Stimulated activated CD4-positive, alpha-beta T cell treated with anti-CD3 and anti-CD28 coated beads, TNF-alpha, amount 100 ng/mL, for 1 hour (primary cell): ENCODE data around the gene ZNF280C.

ENCODE experiments used
- DNase-seq, 3 donors: peaks; one replicate each; pipeline ENCODE4 v3.0.0-alpha.2; 2020; ENCODE audit warnings: low read depth in 3 of 3, low spot score in 1 of 3

The ZNF280C gene

DNA sequence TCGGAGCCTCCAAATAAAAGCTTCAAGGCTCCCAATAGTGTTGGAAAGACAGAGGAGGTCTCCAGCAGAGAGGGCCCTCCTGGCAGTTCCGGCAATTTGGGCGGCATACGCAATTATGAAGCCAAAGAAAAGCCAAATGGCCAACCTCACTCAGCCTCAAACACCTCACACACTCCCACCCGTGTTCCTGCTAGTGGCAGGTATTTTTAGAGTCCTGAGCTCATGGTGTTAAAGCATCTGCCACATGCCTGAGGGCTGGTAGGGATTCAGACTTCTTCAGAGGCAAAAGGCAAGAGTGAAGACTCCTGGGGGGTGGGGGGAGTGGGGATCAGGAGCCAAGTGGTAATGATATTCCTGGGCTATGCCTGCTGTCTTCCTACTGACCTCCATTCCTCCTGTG lies 89.5 kb downstream of the ZNF280C start:
- DNase-seq, result no peak

DNA sequence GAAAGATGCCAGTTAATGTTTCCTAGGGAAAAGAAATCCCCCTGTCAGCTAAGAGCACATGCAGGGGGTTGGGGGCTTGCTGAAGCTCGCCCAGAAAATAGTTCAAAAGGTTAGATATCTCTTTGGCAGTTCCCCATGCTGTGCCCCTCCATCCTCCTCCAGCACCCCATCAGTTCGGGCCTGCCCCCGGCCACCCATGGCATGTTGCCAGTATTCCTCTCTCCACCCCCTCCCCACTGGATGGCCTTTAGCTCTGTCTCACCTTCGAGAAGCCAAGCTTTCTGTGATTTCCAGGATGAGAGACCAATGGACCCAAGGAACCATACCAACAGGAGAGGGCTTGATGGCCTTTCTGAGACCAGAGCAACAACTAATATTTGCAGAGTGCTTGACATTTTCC lies 91.8 kb downstream of the ZNF280C start:
- DNase-seq, result no peak

DNA sequence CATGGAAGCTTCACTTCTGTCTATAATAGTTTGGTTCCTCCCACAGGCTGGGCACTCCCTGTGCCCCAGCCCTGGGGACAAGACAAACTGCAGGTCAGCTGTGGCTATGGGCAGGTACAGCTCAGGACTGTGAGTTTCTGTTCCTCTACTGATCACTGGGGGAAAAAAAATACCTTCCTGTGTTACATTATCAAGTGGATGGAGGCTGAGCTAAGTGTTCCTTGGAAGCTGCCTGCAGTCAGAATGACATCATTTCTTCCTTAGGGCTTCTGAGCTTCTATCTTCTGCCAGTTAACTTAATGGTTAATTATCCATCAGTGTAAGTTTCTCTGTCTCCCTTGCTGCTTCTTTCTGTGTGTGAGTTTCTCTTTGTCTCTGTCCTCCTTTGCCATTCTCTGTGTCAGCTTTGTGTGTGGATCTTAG lies 92.3 kb downstream of the ZNF280C start:
- no peak for DNase-seq

DNA sequence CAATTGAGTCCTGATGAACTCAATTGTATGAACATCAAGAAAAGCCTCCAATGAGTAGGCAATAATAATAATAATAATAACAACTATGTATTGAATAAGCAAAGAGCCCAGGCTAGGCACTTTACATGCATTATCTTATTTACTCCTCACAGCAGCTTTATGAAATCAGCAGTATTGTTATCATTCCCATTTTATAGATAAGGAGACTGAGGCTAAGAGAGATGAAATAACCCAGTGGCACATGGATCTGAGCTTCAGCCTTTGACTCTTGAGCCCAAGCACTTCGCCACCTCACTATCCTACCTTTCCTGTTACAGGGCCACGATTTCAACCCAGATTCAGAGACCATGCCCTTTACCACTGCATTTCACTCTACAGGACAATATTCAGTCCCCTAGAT lies 93.8 kb downstream of the ZNF280C start:
- no peak for DNase-seq

DNA sequence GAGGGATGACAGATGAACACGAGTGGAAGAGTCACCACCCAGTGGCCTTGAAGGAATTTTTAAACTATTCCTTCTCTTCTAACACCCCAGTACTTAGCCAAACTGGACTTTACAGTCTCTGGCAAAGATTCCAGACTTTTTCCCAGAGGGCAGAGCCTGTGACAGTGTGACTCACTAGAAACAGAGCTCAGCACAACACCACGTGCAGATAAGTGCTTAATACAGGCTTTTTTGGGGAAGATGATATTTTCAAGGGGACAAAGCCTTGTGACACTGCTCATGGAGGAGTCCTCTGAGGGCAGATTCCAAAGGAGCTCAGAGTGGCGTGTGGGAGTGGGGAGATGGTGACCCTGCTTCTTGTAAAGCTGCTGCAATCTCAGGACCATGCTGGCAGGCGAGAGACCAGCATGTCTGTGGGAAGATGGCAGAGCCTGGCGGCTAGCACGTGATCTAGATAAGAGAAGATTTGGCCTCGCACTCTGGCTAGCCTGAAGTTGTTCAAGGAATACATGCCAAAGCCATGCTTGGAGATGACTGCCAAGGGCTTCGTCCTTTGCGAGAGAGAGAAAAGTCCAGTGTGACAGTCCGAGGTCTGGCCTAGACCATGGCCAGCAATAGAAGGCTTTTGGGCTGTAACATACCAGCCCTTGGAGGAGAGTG lies 94.5 kb downstream of the ZNF280C start:
- no peak for DNase-seq

DNA sequence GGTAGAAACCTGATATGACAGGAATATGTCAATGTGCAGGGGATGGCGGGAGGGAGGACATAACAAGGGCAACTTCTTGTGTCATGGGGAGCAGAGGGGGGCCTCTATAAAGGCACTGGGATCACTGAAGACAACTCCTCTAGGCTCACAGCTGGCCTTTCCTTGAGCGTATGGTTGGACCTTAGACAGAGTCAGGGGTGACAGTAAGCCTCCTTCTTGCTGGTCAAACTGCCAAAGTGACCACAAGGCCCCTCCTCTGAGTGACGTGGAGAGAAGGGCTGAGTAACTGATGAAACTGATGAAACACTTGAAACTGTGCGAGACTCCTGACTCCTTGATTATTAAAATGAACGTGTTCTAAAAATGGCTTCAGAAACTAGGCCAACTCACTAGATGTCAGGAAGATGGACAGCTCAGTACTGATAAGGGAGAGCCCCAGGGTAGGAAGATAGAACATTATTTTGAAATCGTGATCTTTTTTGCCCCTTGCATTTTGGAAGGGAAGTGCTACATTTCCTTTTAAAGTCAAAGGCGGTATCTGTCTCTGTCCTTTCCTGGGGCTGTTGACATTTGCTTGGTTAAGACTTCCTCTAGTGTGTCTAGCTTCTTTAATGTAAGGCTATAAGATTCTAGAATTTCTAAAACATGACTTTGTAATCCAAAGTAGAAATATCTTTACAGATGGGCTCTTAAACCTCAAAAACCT lies 95.4 kb downstream of the ZNF280C start:
- no peak for DNase-seq

DNA sequence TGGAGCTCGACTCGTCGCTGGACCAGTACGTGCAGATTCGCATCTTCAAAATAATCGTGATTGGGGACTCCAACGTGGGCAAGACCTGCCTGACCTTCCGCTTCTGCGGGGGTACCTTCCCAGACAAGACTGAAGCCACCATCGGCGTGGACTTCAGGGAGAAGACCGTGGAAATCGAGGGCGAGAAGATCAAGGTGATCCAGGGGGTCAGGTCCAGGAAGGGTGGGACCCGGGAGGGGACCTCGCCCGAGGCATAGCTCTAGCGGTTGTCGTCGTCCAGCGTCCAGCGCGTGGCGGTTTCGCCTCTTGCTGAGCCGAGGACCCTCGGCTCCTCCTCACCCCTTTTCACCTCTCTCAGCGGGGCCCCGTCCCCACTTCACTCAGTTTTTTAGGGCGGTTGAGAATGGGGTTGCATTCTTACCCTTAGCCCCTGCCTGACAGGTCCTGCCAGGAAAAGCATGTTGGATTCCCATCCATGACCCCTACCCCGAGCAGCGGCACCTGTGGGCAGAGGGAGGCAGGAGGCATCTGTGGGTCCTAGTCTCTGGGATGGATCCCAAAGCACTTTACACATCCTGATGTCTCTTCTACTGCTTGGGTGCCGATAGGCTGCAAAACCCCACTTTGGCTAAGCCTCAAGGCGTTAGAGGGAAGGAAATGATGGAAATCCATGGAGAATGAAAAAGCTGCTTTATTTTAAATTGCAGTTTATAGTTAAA lies 96.4 kb downstream of the ZNF280C start:
- no peak for DNase-seq

DNA sequence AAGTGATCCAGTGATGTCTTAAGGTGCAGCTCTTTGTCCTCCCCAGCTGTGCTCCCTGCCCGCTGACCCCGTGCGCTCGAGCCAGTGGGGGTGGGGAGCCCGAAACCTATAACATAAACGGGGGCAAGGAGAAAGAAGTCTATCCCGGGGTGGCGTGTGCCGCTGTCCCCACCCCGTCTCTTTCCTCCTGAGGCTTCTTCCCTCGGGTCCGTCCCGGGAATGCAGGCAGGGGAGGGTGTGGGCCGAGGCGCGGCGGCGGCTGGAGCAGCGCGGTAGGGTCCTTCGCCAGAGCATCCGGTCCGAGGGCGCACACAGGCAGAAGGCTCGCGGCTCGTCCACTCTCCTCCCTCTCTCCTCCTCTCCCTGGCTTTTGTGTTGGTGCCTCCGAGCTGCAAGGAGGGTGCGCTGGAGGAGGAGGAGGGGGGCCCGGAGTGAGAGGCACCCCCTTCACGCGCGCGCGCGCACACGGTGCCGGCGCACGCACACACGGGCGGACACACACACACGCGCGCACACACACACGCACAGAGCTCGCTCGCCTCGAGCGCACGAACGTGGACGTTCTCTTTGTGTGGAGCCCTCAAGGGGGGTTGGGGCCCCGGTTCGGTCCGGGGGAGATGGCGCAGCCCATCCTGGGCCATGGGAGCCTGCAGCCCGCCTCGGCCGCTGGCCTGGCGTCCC lies 97.1 kb downstream of the ZNF280C start, which contains the start of gene RAB33A:
RAB33A (plus strand) TSS at position 517 of the 681 bp plus-strand sequence; CDS start at position 618, 101 bp downstream.
- no peak for DNase-seq

DNA sequence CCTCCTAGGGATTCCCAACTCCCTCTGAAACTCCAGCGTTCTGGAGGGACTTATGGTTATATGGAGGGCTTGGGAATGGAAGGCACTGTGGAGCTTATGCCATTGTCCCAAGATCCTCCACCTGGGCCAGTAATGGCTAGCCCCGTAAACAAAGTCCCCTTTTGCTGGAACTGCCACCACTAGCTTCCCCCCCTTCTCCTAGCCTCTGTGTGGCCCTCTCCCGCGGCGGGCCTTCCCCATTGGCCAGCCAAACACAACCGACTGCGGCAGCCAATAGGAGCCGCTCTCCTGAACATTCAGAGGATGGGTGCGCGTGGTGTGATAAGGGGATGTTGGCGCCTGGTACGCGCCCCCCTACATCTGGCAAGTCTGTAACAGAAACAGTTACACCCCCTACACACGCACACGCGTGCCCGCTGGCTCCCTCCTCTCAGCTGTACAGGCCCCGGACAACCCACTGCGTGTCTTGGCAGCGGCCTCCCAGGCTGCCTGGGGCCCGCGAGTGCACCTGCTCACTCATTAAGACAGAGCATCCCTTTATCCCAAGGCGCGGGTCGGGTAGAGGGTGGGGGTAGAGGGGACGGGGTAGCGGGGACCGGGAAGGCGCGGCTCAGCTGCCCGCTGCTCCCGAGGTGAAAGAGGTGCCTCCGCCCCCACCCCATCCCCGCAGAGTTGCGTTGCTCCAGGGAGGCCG lies 97.8 kb downstream of the ZNF280C start:
- DNase-seq, result peak in 1 of 3 donors; percentile 39

DNA sequence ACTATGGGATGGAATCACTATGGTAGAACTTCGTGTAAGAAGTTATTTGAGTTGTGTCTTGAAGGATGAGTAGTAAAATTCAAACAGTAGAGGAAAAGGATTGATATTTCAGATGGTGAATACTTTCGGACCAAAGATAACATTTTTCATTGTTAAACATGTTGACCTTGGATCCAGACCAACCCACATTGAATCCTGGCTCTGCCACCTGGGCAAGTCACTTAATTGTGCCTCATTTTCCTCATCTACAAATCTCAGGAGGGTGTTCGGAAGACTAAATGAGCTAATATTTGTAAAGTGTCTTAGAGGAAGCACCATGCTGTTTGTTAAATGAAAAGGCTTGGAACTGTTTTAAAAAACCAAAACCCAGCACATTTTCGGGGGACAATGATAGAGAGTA lies 101.7 kb downstream of the ZNF280C start:
- no peak for DNase-seq

DNA sequence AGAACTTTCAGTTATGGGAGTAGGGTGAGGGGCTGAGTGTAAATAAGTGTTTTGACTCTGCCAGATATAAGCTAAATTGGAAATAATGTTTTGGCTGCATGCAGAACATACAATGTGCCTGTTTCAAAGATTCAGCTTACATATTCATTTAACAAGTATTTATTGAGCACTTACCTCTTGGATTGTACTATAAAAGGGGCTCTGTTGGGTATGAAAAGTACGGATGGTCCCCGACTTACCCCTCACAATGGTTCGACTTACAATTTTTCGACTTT lies 102.3 kb downstream of the ZNF280C start:
- DNase-seq, result no peak

DNA sequence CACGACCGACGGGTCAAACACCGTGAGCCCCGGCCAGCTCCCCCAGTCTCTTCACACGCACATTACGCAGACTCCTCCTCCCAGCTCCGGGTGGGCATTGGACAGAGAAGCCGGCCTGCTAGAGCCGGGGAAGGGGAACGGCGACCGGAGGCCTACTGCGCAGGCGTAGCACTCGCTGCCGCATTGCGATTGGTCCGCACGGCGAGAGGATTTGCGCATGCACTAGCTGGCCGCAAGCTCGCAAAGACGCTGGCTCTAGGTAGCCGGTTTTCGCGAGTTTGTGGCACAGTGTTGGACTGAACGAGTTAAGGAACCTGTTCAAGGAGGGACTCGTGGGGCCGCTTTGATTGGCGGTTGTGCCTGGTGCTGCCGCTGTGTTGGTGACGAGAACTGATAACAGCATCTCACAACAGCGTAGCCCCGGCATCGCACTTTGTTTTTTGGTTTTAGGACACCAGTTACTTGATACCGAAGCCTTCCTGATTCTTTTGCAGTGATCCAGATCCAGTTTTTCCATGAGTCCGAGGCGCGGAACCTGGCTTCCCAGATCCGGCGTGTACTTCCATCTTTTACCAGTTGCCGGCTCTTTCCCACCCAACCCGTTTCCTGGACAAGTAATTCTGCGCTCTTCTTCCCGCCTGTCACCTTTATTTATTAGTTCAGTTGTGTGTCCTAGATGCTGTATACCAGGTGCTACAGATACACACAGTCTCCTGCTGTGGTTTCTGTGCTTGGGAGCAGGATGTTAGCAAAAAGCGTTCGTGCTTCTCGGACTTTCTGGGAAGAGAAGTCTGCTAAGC lies 102.8 kb downstream of the ZNF280C start, which contains the start of gene AIFM1:
AIFM1 (minus strand) TSS at position 139 of the 800 bp plus-strand sequence. CDS start 185 bp downstream, outside the sequence.
- peak; percentile 62 to 63 (median 62) for DNase-seq

DNA sequence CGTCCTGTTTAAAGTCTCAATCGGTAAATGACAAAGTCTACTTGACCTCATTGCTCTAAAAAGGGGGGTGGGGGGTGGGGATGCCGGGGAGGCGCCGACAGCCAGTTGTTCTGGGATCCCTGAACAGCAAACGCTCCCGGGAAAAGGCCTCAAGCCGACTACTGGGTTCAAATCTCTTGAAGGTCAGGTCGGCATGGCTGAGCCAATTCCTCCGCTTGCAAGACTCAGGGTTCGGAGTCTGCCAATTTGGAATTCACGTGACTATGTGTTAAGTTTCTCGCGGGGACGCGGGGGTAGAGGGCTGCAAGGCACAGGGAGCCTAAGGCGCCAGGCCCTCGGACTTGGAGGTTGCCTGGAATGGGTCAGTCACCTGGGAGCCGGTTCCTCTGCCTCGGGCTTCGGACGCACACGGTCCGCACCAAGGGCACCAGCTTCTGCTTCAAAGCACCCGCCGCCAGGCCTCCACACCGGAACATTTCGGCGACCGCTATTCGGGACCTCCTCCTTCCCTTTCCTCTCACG lies 103.5 kb downstream of the ZNF280C start:
- DNase-seq, result no peak

DNA sequence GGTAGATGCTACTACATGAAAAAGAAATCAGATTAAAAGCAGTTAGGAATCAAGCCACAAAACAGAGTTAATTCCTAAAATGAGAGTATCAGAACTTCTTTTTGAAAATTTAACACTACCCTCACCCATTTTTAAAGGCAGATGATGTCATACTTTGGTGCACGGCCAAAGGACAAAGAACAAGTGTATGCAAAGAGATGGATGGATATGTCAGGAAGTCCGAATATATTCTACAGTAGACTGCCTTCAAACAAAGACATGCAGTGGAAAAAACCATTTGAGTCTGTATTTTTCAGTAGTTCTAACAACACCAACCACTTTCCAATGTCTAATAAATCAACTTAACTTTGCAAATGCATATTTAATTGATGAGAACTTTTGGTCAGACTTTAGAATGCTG lies 105.3 kb downstream of the ZNF280C start:
- DNase-seq, result no peak

DNA sequence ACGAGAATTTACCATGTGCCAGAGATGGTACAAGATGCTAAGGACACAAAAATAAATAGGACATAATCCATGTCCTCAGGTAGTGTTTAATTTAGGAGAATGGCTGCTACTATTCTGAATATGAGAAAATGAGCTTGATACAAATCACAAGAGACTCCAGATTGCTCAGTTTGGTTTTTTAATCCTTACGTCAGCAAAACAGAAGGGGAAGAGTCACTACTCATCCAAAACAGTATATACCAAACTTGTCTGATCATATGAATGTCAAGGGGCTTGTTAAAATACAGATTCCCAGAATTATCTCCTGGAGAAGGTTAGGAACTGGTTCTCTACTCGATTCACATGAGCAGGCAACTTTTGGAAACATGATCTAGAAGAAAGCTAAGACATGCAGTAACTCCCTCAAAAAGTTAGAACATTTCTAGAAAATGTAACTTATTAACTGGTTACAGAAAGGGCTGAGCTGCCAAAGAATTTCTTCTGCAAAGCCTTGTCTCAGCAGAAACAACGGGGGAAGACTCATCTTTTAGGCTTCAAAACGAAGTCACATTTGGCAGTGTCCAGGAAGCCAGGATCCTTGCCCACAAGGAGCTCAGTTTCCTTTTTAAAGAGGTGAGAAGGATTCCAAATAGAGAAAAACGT lies 106.5 kb downstream of the ZNF280C start:
- no peak for DNase-seq

DNA sequence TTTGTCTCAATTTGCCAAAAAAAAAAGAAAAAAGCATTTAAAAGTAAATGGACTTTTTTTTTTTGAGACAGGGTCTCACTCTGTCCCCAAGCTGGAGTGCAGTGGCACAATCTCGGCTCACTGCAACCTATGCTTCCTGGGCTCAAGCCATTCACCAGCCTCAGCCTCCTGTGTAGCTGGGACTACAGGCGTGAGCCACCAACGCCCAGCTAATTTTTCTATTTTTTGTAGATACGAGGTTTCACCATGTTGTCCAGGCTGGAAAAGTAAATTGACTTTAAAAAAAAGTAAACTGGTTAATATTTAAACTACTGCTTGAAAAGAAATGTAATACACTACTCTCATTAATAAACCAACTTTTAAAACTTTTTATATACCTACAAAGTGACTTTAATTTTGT lies 108.9 kb downstream of the ZNF280C start:
- DNase-seq, result no peak

DNA sequence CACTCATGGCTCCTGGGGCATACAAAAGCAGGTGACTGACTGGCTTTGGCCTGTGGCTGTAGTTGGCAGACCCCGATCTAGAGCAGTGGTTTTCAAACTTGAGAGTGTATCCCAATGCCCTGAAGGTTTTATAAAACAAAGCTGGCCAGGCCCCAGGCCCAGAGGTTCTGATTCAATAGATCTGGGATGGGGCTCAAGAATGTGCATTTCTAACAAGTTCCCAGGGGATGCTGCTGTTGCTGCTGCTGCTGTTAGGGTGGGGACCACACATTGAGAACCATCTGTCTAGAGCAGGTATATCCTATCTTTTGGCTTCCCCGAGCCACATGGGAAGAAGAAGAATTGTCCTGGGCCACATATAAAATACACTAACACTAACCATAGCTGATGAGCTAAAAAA lies 110.4 kb downstream of the ZNF280C start:
- no peak for DNase-seq

DNA sequence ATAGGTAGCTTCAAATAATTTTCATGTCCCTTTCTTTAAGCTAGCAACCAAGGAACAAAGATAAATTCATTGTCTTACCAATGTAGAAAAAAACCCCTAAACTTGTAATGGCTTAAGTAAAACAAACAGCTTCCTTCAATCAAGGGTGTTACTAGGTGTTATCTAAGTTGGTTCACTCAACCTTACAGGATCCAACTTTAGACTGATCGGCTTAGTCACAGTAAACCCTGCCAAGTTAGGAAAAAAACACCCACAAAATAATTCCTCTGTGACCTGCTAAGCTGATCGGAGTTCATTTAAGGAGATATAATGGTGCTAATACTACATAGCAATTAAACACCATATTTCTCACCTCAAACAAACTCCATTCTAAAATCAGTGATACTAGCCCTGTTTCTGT lies 113.1 kb downstream of the ZNF280C start:
- DNase-seq, result no peak
